Lung (tissue), 12 donors: ENCODE data around the gene CASZ1. TPM values are rescaled to one million over a fixed set of nuclear protein-coding genes. Genes with fewer than 3 reads are reported as not detected.
A peak's percentile ranks its signal among the peaks of the same experiment; 100 is the strongest.

ENCODE experiments used
- ATAC-seq: fragments of 200-7000 bp; cut with Tn5 transposase; one replicate; pipeline ENCODE4 v1.9.1; 2020; ENCODE audit warnings: moderate number of reproducible peaks; ENCODE audit not compliant: insufficient read depth, low FRiP score
- DNase-seq, 3 donors: peaks; one replicate each; pipeline ENCODE4 v3.0.0-alpha.2; 2013 to 2017
- H3K27ac ChIP-seq, 2 donors: one replicate each; pipeline ENCODE4 v1.5.1; 2013; ENCODE audit warnings: mild to moderate bottlenecking in 2 of 2, moderate library complexity in 2 of 2, control low read depth in 1 of 2, inconsistent platforms in 1 of 2, low read depth in 1 of 2, low read length in 1 of 2
- H3K27me3 ChIP-seq, 3 donors: one replicate each; pipeline ENCODE4 v1.5.1; 2013; ENCODE audit warnings: low read length in 2 of 3; ENCODE audit not compliant: control insufficient read depth in 3 of 3, insufficient read depth in 3 of 3
- H3K36me3 ChIP-seq, 4 donors: one replicate each; pipeline ENCODE4 v1.5.1; 2013; ENCODE audit warnings: low read length in 4 of 4, mild to moderate bottlenecking in 1 of 4, moderate library complexity in 1 of 4; ENCODE audit not compliant: control insufficient read depth in 4 of 4, insufficient read depth in 4 of 4
- H3K4me1 ChIP-seq, 5 donors: one replicate each; pipeline ENCODE4 v1.5.1; 2013; ENCODE audit warnings: low read length in 5 of 5, mild to moderate bottlenecking in 2 of 5, moderate library complexity in 1 of 5; ENCODE audit not compliant: control insufficient read depth in 5 of 5, insufficient read depth in 5 of 5
- H3K4me3 ChIP-seq: one replicate; pipeline ENCODE4 v1.5.1; 2013; ENCODE audit warnings: mild to moderate bottlenecking, control low read depth, moderate library complexity
- H3K9ac ChIP-seq, 2 donors: one replicate each; pipeline ENCODE4 v1.5.1; 2013; ENCODE audit warnings: low read length in 2 of 2, control low read depth in 1 of 2; ENCODE audit not compliant: insufficient read depth in 1 of 2
- H3K9me3 ChIP-seq, 4 donors: one replicate each; pipeline ENCODE4 v1.5.1; 2013; ENCODE audit warnings: low read length in 3 of 4, mild to moderate bottlenecking in 1 of 4, moderate library complexity in 1 of 4; ENCODE audit not compliant: control insufficient read depth in 4 of 4, insufficient read depth in 3 of 4
- CTCF ChIP-seq: IDR thresholded peaks from 2 replicates; pipeline ENCODE4 v1.5.1; 2012; ENCODE audit warnings: mild to moderate bottlenecking; ENCODE audit errors: control extremely low read depth, extremely low read depth
- WGBS, 2 donors: extraction: QIAGEN DNeasy Blood & Tissue Kit; methylation state at CpG; one replicate each; pipeline ENCODE4 v1.1.7; 2013; 5-methylcytosine and 5-hydroxymethylcytosine counted together
- polyA plus RNA-seq, 2 donors: library from polyadenylated mRNA; stranded (reverse); fragments of 200-250 nt; gene quantifications; one replicate each; pipeline ENCODE4 v1.2.1, GENCODE V29; 2013
- total RNA-seq, 2 donors: library from RNA; depleted of rRNA in 1 of 2; stranded (reverse); fragments of >200 nt in 1 of 2; gene quantifications; one replicate each; pipeline ENCODE4 v1.2.1, GENCODE V29; 2014 to 2021
- donor health status: control.
- donor health status: control.
- donor health status: Bipolar disorder and iron deficiency.
- donor health status: healthy.
- donor health status: DM: yes; HTN: yes; CAD: no.

CASZ1 gene
- total and polyA plus RNA-seq, 4 donors, result 10.3 to 69.9 (median 40.5) TPM

- TF ChIP-seq CTCF, result no peak
- 75 to 89% methylated on average over 18 of the region's 18 CpGs for WGBS, 2 donors
- Histone ChIP-seq H3K27me3 (peaks cover 0 to 11% (median 0%) of the 10 kb centered on the region in 3 donors), H3K36me3 (peaks cover 0 to 27% (median 4%) of the 10 kb centered on the region in 4 donors), H3K9me3 (peaks cover 0 to 7% (median 0%) of the 10 kb centered on the region in 4 donors), H3K9ac (no peak overlapping the region), H3K4me3 (no peak overlapping the region), H3K4me1 (peaks cover 0 to 71% (median 12%) of the 10 kb centered on the region in 5 donors), H3K27ac (peak overlapping the region in 1 of 2 donors; percentile 77)
- DNase-seq (no peak), ATAC-seq (no peak)
Observed at GRCh38 chr1:10635992-10636391, 160.5 kb downstream of the CASZ1 start.

GRCh38 chr1:10635085-10635896 lies 161.2 kb downstream of the CASZ1 start:
- peak overlapping the region in 1 of 2 donors; percentile 79 for H3K27ac ChIP-seq
- peaks cover 0 to 11% (median 0%) of the 10 kb centered on the region in 3 donors for H3K27me3 ChIP-seq
- H3K4me3 ChIP-seq, result no peak overlapping the region
- H3K36me3 ChIP-seq, result peaks cover 0 to 29% (median 8%) of the 10 kb centered on the region in 4 donors
- ATAC-seq, result no peak
- TF ChIP-seq CTCF, result no peak
- peak; percentile 46 to 63 (median 61) for DNase-seq
- H3K9ac ChIP-seq, result no peak overlapping the region
- WGBS, 2 donors, result 39 to 44% methylated on average over 23 of the region's 23 CpGs
- peaks cover 0 to 7% (median 0%) of the 10 kb centered on the region in 4 donors for H3K9me3 ChIP-seq
- peaks cover 0 to 64% (median 12%) of the 10 kb centered on the region in 5 donors for H3K4me1 ChIP-seq

- Histone ChIP-seq H3K9me3 (peaks cover 0 to 4% (median 0%) of the 10 kb centered on the region in 4 donors), H3K27ac (peak overlapping the region in 1 of 2 donors; percentile 79), H3K36me3 (peaks cover 0 to 30% (median 8%) of the 10 kb centered on the region in 4 donors), H3K4me3 (no peak overlapping the region), H3K9ac (no peak overlapping the region), H3K4me1 (peaks cover 0 to 58% (median 11%) of the 10 kb centered on the region in 5 donors), H3K27me3 (peaks cover 0 to 8% (median 0%) of the 10 kb centered on the region in 3 donors)
- ATAC-seq (no peak), DNase-seq (peak in 2 of 3 donors; percentile 34 to 51)
- 69 to 79% methylated on average over 23 of the region's 23 CpGs for WGBS, 2 donors
- TF ChIP-seq CTCF, result no peak
Observed at GRCh38 chr1:10634428-10635084, 161.9 kb downstream of the CASZ1 start.
